Ishikawa (cell line): ENCODE results near the gene NOM1.

Experiments
- EP300 ChIP-seq: IDR thresholded peaks from 2 replicates; pipeline ENCODE4 v1.6.1; 2012; ENCODE audit warnings: borderline replicate concordance
- MAX ChIP-seq: IDR thresholded peaks from 2 replicates; pipeline ENCODE4 v1.6.1; 2012
- RAD21 ChIP-seq: IDR thresholded peaks from 2 replicates; pipeline ENCODE4 v1.6.1; 2012; ENCODE audit warnings: low read depth

GRCh38 chr7:157021871-157022680 lies 72.6 kb downstream of the NOM1 start:
- no peak for TF ChIP-seq MAX
- no peak for TF ChIP-seq EP300
- no peak for TF ChIP-seq RAD21
